GM23248 (cell line): Measurements from ENCODE around the gene ARSJ. TPM values are rescaled to one million over a fixed set of nuclear protein-coding genes. Genes with fewer than 3 reads are reported as not detected.

Source experiments
- DNase-seq: peaks from one replicate; pipeline ENCODE4 v3.0.0-alpha.2; 2015
- H2AFZ ChIP-seq: fragments of 200-600 bp; sonication (generic); 2 replicates; pipeline ENCODE4 v1.6.1; 2016; ENCODE audit warnings: antibody characterized with exemption
- H3F3A ChIP-seq: fragments of 200-600 bp; sonication (generic); 2 replicates; pipeline ENCODE4 v1.6.1; 2016; ENCODE audit warnings: mild to moderate bottlenecking, antibody characterized with exemption, mixed run types; ENCODE audit not compliant: insufficient read depth
- H3K27ac ChIP-seq: fragments of 200-600 bp; sonication (generic); 2 replicates; pipeline ENCODE4 v1.5.1; 2016; ENCODE audit warnings: mild to moderate bottlenecking
- H3K27me3 ChIP-seq: fragments of 200-600 bp; sonication (generic); replicated peaks from 2 replicates; pipeline ENCODE4 v1.6.1; 2016; ENCODE audit warnings: mild to moderate bottlenecking; ENCODE audit not compliant: insufficient read depth
- H3K36me3 ChIP-seq: fragments of 200-600 bp; sonication (generic); 2 replicates; pipeline ENCODE4 v1.6.1; 2016; ENCODE audit warnings: low read depth, mild to moderate bottlenecking
- H3K4me1 ChIP-seq: fragments of 200-600 bp; sonication (generic); 2 replicates; pipeline ENCODE4 v1.6.1; 2016; ENCODE audit warnings: mild to moderate bottlenecking; ENCODE audit not compliant: insufficient read depth
- H3K4me2 ChIP-seq: fragments of 200-600 bp; sonication (generic); one replicate; pipeline ENCODE4 v1.6.1; 2016; ENCODE audit warnings: mild to moderate bottlenecking; ENCODE audit not compliant: unreplicated experiment
- H3K4me3 ChIP-seq: fragments of 200-600 bp; sonication (generic); 2 replicates; pipeline ENCODE4 v1.5.1; 2016; ENCODE audit warnings: mild to moderate bottlenecking
- H3K79me2 ChIP-seq: fragments of 200-600 bp; sonication (generic); 2 replicates; pipeline ENCODE4 v1.6.1; 2016; ENCODE audit warnings: mild to moderate bottlenecking; ENCODE audit not compliant: insufficient read depth
- H3K9ac ChIP-seq: fragments of 200-600 bp; sonication (generic); 2 replicates; pipeline ENCODE4 v1.6.1; 2016; ENCODE audit warnings: mild to moderate bottlenecking
- H3K9me2 ChIP-seq: fragments of 200-600 bp; sonication (generic); 2 replicates; pipeline ENCODE4 v1.6.1; 2016; ENCODE audit warnings: mixed run types, mild to moderate bottlenecking, moderate library complexity; ENCODE audit not compliant: insufficient read depth
- H3K9me3 ChIP-seq: fragments of 200-600 bp; sonication (generic); one replicate; pipeline ENCODE4 v1.6.1; 2017; ENCODE audit warnings: low read depth
- H4K20me1 ChIP-seq: fragments of 200-600 bp; sonication (generic); 2 replicates; pipeline ENCODE4 v1.6.0; 2016; ENCODE audit not compliant: insufficient read depth
- EZH2 ChIP-seq: fragments of 200-600 bp; sonication (generic); IDR thresholded peaks from 2 replicates; pipeline ENCODE4 v1.6.1; 2018; ENCODE audit warnings: antibody characterized with exemption, mild to moderate bottlenecking; ENCODE audit not compliant: insufficient read depth, poor library complexity, severe bottlenecking
- EZH2phosphoT487 ChIP-seq: fragments of 200-600 bp; sonication (generic); IDR thresholded peaks from 2 replicates; pipeline ENCODE4 v1.6.1; 2018; ENCODE audit warnings: antibody characterized with exemption, moderate library complexity, mild to moderate bottlenecking, low read depth; ENCODE audit not compliant: insufficient read depth
- WGBS, 2 experiments: methylation state at CpG; one replicate each; pipeline ENCODE4 v1.1.6; 2015 to 2017; ENCODE audit warnings: low lambda C conversion rate in 2 of 2, low coverage in 1 of 2; ENCODE audit errors: missing lambda C conversion rate in 2 of 2; 5-methylcytosine and 5-hydroxymethylcytosine counted together
- in situ Hi-C: fragments of 300-500 bp; cut with MboI; formaldehyde crosslinking; loops from 2 replicates; pipeline ENCODE4 v1.15.0; 2020
- polyA plus RNA-seq: library from polyadenylated mRNA; unstranded; fragments of >200 nt; fragmentation: Nextera tagmentation; extraction: Ambion mirVana; gene quantifications from 2 replicates; pipeline ENCODE4 v1.2.1, GENCODE V29; 2016
- total RNA-seq: library from RNA; depleted of rRNA; stranded (reverse); fragments of >200 nt; shearing (Covaris generic); gene quantifications from 2 replicates; pipeline ENCODE4 v1.2.3, GENCODE V29; 2014

Gene ARSJ
- total and polyA plus RNA-seq, 2 experiments from 2014 or later, result 32.2 to 33.7 TPM

DNA sequence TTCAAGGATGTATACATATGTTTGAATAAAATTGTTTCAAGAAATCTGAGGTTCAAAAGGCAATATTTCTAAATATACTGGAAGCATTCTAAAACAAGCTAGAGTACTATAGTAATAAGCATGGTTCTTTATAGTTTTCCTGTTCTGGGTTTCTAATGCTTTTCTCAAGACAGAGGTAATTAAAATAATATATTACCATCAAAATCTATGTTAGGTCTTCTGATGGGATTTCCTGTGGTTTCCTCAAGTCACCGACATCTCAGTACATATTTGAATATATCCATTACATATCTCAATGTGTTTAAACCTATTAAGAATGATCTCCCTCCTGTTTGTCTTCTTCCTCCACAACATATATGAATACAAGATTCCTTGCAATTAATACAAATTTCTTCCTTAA lies 25.6 kb downstream of the ARSJ start:
- Histone ChIP-seq H3K27ac (no peak overlapping the region), H3K9ac (no peak overlapping the region), H3K9me3 (no peaks in the 10 kb centered on the region), H3K4me2 (no peak overlapping the region), H3K9me2 (no peaks in the 10 kb centered on the region), H3K27me3 (no peaks in the 10 kb centered on the region), H2AFZ (no peak overlapping the region), H3K36me3 (no peaks in the 10 kb centered on the region), H3K79me2 (peaks cover 98% of the 10 kb centered on the region), H3K4me1 (peaks cover 38% of the 10 kb centered on the region), H3K4me3 (no peak overlapping the region), H3F3A (peaks cover 29% of the 10 kb centered on the region), H4K20me1 (no peaks in the 10 kb centered on the region)
- WGBS, 2 experiments, result 93 to 100% methylated on average over 1 of the region's 1 CpG
- no peak for DNase-seq
- in situ Hi-C loops, result loop anchor here (10.0 kb wide), 1 partner anchor 421 kb away; no protein-coding TSS in a partner anchor
- TF ChIP-seq EZH2phosphoT487 (no peak), EZH2 (no peak)

DNA sequence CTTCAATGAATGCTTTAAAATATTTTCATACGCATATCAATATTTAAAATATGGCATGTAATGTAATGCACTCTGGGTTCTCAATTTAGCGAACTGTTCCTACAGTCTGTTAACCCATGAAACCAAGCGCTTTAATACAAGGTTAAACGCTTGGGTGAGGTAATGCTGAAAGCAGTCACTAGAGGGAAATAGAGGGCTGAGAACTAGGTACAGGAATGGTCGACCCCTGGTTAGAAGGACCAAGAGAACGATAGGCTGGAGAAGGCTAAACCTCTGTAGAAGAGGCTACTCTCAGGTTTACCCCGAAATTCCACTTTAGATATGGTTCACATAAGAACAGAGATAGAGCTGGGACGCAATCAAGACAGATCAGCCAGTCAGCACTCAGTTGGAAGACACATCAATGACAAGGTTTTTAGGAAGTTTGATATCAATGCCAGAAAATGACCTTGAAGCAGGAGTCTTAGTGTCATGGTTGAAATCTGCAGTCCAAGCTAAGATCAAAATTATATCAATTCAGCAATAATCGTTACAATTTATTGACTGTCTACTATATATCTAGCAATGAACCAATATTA lies 26.9 kb downstream of the ARSJ start:
- Histone ChIP-seq H2AFZ (no peak overlapping the region), H3K27me3 (no peaks in the 10 kb centered on the region), H4K20me1 (no peaks in the 10 kb centered on the region), H3K4me2 (no peak overlapping the region), H3K9ac (no peak overlapping the region), H3K36me3 (no peaks in the 10 kb centered on the region), H3K79me2 (peaks cover 99% of the 10 kb centered on the region), H3K9me3 (no peaks in the 10 kb centered on the region), H3K4me1 (peaks cover 24% of the 10 kb centered on the region), H3K9me2 (no peaks in the 10 kb centered on the region), H3F3A (peaks cover 16% of the 10 kb centered on the region; the same call in 1 of the 2 replicates), H3K27ac (no peak overlapping the region), H3K4me3 (no peak overlapping the region)
- in situ Hi-C loops, result loop anchor here (10.0 kb wide), 1 partner anchor 422 kb away; no protein-coding TSS in a partner anchor
- no peak for TF ChIP-seq EZH2phosphoT487
- no peak for TF ChIP-seq EZH2
- peak; percentile 63 for DNase-seq
- WGBS, 2 experiments, result 72 to 73% methylated on average over 9 of the region's 9 CpGs

DNA sequence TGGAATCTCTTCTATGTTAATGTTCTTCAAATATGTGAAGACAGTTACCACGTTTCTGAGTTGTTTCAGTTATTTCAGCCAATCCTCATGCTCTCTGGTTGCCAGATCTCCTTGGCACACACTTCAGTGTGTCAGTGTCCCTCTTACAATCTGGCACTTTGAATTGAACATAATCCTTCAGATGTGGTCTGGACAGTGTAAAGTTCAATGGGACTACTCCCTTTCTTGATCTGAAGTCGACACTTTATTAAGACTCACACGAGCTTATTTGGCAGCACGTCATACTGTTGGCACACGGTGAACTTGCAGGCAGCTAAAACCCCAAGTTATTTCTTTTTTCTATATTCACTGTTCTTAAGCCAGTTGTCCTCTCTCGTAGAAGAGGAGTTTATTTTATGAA lies 28.2 kb downstream of the ARSJ start:
- WGBS, 2 experiments, result 14 to 17% methylated on average over 6 of the region's 6 CpGs
- H3K79me2 ChIP-seq, result peaks cover 99% of the 10 kb centered on the region
- peak; percentile 65 for DNase-seq

DNA sequence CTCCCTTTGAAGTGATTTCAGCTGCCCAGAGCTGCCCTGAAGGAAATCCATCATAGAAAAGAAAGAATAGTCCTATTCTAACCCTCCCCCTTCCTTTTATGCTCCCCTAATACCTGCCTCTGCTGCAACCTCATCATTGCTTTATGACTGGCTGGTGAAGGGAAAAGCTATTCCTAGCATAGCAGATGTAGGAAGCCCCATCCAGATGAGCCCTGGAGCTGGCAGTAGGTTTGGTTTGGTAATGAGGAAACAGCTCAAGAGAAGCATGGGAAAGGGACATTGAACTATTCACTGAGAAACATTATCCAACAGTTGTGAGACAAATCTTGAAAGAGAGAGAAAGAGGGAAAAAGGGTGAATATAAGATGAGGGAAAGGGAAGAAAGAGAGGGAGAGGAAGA lies 29.2 kb downstream of the ARSJ start:
- no peaks in the 10 kb centered on the region for H3K27me3 ChIP-seq
- no peaks in the 10 kb centered on the region for H3K9me2 ChIP-seq
- no peaks in the 10 kb centered on the region for H3K36me3 ChIP-seq
- no peaks in the 10 kb centered on the region for H4K20me1 ChIP-seq
- TF ChIP-seq EZH2 (no peak), EZH2phosphoT487 (no peak)
- in situ Hi-C loops, result loop anchor here (10.0 kb wide), 1 partner anchor 425 kb away; no protein-coding TSS in a partner anchor
- H3K4me3 ChIP-seq, result no peak overlapping the region
- H3K79me2 ChIP-seq, result peaks cover 93% of the 10 kb centered on the region
- peaks cover 27% of the 10 kb centered on the region; the same call in 1 of the 2 replicates for H3F3A ChIP-seq
- H3K27ac ChIP-seq, result no peak overlapping the region
- peaks cover 35% of the 10 kb centered on the region for H3K4me1 ChIP-seq
- H3K9ac ChIP-seq, result no peak overlapping the region
- no peak overlapping the region for H2AFZ ChIP-seq
- DNase-seq, result no peak
- H3K9me3 ChIP-seq, result no peaks in the 10 kb centered on the region
- H3K4me2 ChIP-seq, result no peak overlapping the region

More for the DNA sequence above, 28.2 kb downstream of the ARSJ start:
- TF ChIP-seq EZH2, result no peak
- no peak for TF ChIP-seq EZH2phosphoT487
- H3K9me2 ChIP-seq, result no peaks in the 10 kb centered on the region
- no peaks in the 10 kb centered on the region for H3K27me3 ChIP-seq
- H3K4me1 ChIP-seq, result peaks cover 27% of the 10 kb centered on the region
- H3K4me2 ChIP-seq, result peak overlapping the region; percentile 46
- no peaks in the 10 kb centered on the region for H3K9me3 ChIP-seq
- H2AFZ ChIP-seq, result peak overlapping the region; percentile 21; the same call in 1 of the 2 replicates
- peak overlapping the region; percentile 11; the same call in 1 of the 2 replicates for H3K4me3 ChIP-seq
- H3K9ac ChIP-seq, result peak overlapping the region; percentile 5; the same call in 1 of the 2 replicates
- H4K20me1 ChIP-seq, result no peaks in the 10 kb centered on the region
- H3K36me3 ChIP-seq, result no peaks in the 10 kb centered on the region
- peaks cover 16% of the 10 kb centered on the region; the same call in 1 of the 2 replicates for H3F3A ChIP-seq
- peak overlapping the region; percentile 23 for H3K27ac ChIP-seq
- in situ Hi-C loops, result loop anchor here (10.0 kb wide), 1 partner anchor 424 kb away; no protein-coding TSS in a partner anchor

DNA sequence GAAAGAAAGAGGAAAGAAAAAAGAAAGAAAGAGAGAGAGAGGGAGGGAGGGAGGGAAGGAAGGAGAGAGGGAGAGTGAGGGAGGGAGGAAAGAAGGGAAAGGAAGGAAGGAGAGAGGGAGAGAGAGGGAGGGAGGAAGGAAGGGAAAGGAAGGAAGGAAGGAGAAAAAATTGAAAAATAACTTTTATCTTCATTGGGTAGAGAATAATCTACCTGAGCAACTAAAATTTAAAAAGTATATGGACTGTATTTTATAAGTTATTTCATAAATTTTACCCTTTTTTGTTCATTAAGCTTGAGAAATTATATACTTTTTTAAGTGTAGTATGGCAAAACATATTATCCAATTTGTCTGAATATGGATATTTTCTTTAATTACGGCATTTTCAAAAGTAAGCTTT lies 32.0 kb downstream of the ARSJ start:
- H3K27ac ChIP-seq, result no peak overlapping the region

More for the DNA sequence above, 32.0 kb downstream of the ARSJ start:
- in situ Hi-C loops, result no loop called here
- Histone ChIP-seq H2AFZ (no peak overlapping the region), H3K27me3 (no peaks in the 10 kb centered on the region), H4K20me1 (no peaks in the 10 kb centered on the region), H3K36me3 (no peaks in the 10 kb centered on the region), H3K9ac (no peak overlapping the region), H3K4me3 (no peak overlapping the region), H3K9me3 (no peaks in the 10 kb centered on the region), H3K4me1 (peaks cover 62% of the 10 kb centered on the region), H3K79me2 (peaks cover 92% of the 10 kb centered on the region), H3K9me2 (no peaks in the 10 kb centered on the region), H3F3A (peaks cover 53% of the 10 kb centered on the region), H3K4me2 (no peak overlapping the region)
- no peak for TF ChIP-seq EZH2
- DNase-seq, result no peak
- WGBS, 2 experiments, result 97 to 100% methylated on average over 1 of the region's 1 CpG
